HL-60 (cell line): ENCODE results near the gene TMTC2.

Experiments used
- DNase-seq, 2 experiments: peaks; one replicate each; pipeline ENCODE4 v3.0.0-alpha.2; 2010 to 2020; ENCODE audit warnings: low read depth in 1 of 2, low spot score in 1 of 2
- H3K27ac ChIP-seq: fragments of 250-450 bp; sonication (Bioruptor Pico); replicated peaks from 2 replicates; pipeline ENCODE4 v1.5.1; 2020; ENCODE audit warnings: mild to moderate bottlenecking, moderate library complexity
- H3K27me3 ChIP-seq: fragments of 250-450 bp; sonication (Bioruptor Pico); 2 replicates; pipeline ENCODE4 v1.5.1; 2021; ENCODE audit warnings: mild to moderate bottlenecking, moderate library complexity; ENCODE audit not compliant: insufficient read depth, poor library complexity, severe bottlenecking
- H3K4me3 ChIP-seq: replicated peaks from 2 replicates; pipeline ENCODE4 v1.5.1; 2011; ENCODE audit warnings: mild to moderate bottlenecking, control low read depth, low read length; ENCODE audit not compliant: insufficient read depth
- GABPA ChIP-seq: IDR thresholded peaks from 2 replicates; pipeline ENCODE4 v1.6.1; 2012; ENCODE audit warnings: low read depth
- POLR2AphosphoS5 ChIP-seq: IDR thresholded peaks from 2 replicates; pipeline ENCODE4 v1.6.1; 2012; ENCODE audit warnings: low read depth
- SPI1 ChIP-seq: IDR thresholded peaks from 2 replicates; pipeline ENCODE4 v1.6.1; 2012; ENCODE audit warnings: low read depth, mild to moderate bottlenecking, borderline replicate concordance
- TF ChIP-seq, protein P1 (sequence below): IDR thresholded peaks from one replicate; pipeline ENCODE4 v1.5.1; 2011; ENCODE audit warnings: low read length, control low read depth, inconsistent platforms; ENCODE audit not compliant: insufficient read depth
- TF ChIP-seq, protein P2 (sequence below): IDR thresholded peaks from 2 replicates; pipeline ENCODE4 v1.6.1; 2012; ENCODE audit warnings: low read depth; ENCODE audit not compliant: insufficient replicate concordance

TMTC2 gene

DNA sequence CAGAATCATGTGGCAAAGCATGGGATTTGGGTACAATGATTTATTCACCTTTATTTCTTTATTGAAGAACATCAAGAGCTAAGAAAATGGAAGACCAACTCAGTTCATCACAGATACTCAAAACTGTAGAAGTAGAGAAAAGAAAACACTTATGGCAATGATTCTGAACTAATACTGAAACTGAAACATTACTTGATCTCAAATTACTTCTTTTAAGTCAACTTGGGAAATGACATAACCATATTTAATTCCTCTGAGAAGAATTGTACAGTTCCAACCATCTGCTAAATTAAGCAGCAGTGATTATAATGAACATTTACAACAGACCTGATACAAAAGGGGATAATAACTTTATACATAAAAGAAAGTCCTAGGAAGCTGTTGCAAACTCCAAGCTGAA is 466.5 kb downstream of the TMTC2 start:
- Histone ChIP-seq H3K27me3 (no peaks in the 10 kb centered on the region), H3K27ac (no peak overlapping the region), H3K4me3 (no peak overlapping the region)
- TF ChIP-seq POLR2AphosphoS5 = no peak
- TF ChIP-seq GABPA = no peak
- TF ChIP-seq, protein P1, sequence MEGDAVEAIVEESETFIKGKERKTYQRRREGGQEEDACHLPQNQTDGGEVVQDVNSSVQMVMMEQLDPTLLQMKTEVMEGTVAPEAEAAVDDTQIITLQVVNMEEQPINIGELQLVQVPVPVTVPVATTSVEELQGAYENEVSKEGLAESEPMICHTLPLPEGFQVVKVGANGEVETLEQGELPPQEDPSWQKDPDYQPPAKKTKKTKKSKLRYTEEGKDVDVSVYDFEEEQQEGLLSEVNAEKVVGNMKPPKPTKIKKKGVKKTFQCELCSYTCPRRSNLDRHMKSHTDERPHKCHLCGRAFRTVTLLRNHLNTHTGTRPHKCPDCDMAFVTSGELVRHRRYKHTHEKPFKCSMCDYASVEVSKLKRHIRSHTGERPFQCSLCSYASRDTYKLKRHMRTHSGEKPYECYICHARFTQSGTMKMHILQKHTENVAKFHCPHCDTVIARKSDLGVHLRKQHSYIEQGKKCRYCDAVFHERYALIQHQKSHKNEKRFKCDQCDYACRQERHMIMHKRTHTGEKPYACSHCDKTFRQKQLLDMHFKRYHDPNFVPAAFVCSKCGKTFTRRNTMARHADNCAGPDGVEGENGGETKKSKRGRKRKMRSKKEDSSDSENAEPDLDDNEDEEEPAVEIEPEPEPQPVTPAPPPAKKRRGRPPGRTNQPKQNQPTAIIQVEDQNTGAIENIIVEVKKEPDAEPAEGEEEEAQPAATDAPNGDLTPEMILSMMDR = no peak
- TF ChIP-seq SPI1 = no peak
- TF ChIP-seq, protein P2, sequence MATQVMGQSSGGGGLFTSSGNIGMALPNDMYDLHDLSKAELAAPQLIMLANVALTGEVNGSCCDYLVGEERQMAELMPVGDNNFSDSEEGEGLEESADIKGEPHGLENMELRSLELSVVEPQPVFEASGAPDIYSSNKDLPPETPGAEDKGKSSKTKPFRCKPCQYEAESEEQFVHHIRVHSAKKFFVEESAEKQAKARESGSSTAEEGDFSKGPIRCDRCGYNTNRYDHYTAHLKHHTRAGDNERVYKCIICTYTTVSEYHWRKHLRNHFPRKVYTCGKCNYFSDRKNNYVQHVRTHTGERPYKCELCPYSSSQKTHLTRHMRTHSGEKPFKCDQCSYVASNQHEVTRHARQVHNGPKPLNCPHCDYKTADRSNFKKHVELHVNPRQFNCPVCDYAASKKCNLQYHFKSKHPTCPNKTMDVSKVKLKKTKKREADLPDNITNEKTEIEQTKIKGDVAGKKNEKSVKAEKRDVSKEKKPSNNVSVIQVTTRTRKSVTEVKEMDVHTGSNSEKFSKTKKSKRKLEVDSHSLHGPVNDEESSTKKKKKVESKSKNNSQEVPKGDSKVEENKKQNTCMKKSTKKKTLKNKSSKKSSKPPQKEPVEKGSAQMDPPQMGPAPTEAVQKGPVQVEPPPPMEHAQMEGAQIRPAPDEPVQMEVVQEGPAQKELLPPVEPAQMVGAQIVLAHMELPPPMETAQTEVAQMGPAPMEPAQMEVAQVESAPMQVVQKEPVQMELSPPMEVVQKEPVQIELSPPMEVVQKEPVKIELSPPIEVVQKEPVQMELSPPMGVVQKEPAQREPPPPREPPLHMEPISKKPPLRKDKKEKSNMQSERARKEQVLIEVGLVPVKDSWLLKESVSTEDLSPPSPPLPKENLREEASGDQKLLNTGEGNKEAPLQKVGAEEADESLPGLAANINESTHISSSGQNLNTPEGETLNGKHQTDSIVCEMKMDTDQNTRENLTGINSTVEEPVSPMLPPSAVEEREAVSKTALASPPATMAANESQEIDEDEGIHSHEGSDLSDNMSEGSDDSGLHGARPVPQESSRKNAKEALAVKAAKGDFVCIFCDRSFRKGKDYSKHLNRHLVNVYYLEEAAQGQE = no peak
- no peak for DNase-seq

DNA sequence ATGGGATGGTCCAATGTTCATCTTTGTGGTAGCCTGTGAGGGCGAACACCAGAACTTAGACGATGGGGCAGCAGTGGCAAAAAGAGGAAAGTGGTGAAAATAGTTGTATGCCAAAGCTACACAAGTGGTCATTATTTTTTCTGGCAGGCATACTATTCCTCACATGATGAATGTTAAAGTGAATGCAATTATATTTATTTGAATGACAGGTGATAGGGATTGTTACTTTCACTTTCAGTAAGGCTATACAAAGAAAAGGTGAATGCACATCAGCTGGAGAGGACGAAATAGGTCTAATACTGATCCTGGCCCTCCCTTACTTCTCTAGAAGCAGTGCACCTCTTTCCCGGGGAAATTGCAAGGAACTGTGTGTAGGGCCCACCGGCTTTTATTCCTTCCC is 470.1 kb downstream of the TMTC2 start:
- DNase-seq = no peak
- Histone ChIP-seq H3K27me3 (no peaks in the 10 kb centered on the region), H3K27ac (no peak overlapping the region), H3K4me3 (no peak overlapping the region)
- TF ChIP-seq, protein P2 = no peak
- TF ChIP-seq, protein P1 = no peak
- TF ChIP-seq POLR2AphosphoS5 (no peak), SPI1 (no peak), GABPA (no peak)

DNA sequence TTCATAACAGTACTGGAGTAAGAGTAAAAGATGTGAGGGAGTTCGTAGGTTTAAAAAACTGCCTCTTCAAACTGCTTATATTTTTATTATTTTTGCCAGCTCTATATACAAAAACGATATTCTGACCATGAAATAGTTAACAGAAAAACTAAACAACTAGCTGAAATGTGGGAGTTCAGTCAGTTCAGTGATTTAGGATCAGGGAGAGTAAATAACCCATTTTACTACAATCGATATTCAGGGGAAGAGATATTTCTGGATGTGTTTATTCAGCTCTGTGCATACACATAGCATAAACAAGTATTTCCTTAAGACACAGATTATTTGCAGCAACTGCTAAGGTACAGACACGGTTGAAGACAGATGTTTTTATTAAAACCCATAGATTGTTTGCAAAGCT is 470.9 kb downstream of the TMTC2 start:
- TF ChIP-seq, protein P1 = no peak
- DNase-seq = no peak
- Histone ChIP-seq H3K27ac (no peak overlapping the region), H3K27me3 (no peaks in the 10 kb centered on the region), H3K4me3 (no peak overlapping the region)

DNA sequence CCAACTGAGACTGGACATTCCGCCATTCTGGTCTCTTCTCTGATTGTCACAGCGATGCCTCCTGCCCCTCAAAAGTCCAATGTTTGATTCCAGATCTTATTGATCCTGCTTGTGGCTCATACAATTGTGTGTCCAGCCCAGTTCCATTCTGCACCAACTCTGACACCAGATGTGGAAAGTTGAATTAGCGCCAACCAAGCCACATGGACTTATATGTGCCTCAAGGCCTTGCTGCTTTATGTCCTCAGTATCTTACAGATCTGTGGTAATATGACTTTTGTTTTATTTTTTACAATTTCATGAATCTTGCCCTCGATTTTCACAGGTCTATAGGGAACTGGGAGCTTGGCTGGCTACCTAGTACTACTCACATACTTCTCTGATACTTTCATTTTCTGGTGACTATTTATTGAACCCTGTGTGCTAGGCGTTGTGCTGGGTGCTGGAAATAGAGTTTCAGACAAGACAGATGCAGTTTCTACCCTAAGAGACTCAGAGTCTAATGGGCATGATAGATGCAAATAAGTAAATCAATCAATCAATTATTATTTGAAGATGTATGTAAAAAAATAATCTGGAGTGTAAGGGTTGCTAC is 472.0 kb downstream of the TMTC2 start:
- DNase-seq = no peak
- Histone ChIP-seq H3K27me3 (no peaks in the 10 kb centered on the region), H3K4me3 (no peak overlapping the region), H3K27ac (no peak overlapping the region)
- TF ChIP-seq, protein P2 = no peak
- TF ChIP-seq, protein P1 = no peak
- TF ChIP-seq POLR2AphosphoS5 = no peak
- no peak for TF ChIP-seq SPI1
- no peak for TF ChIP-seq GABPA
